Trophoblast cell (in vitro differentiated cells and primary cell): ENCODE results near the gene PRKAG1.

Source experiments
- DNase-seq, 2 donors: peaks; one replicate each; pipeline ENCODE4 v3.0.0-alpha.2; 2016
- H2AFZ ChIP-seq: 2 replicates; pipeline ENCODE4 v1.6.1; 2013; ENCODE audit warnings: low read length, moderate library complexity, mild to moderate bottlenecking; ENCODE audit not compliant: insufficient read depth, poor library complexity
- H2AK5ac ChIP-seq: 2 replicates; pipeline ENCODE4 v1.6.1; 2013; ENCODE audit warnings: mild to moderate bottlenecking, low read length
- H2BK120ac ChIP-seq: 2 replicates; pipeline ENCODE4 v1.6.1; 2013; ENCODE audit warnings: low read length, mild to moderate bottlenecking, moderate library complexity; ENCODE audit not compliant: insufficient read depth, poor library complexity
- H2BK12ac ChIP-seq: 2 replicates; pipeline ENCODE4 v1.6.1; 2013; ENCODE audit warnings: mild to moderate bottlenecking, low read length, moderate library complexity
- H2BK5ac ChIP-seq: 2 replicates; pipeline ENCODE4 v1.6.1; 2013; ENCODE audit warnings: low read length, low read depth, moderate library complexity, mild to moderate bottlenecking; ENCODE audit not compliant: poor library complexity
- H3K14ac ChIP-seq: 2 replicates; pipeline ENCODE4 v1.6.1; 2013; ENCODE audit warnings: mild to moderate bottlenecking, low read length
- H3K18ac ChIP-seq: 2 replicates; pipeline ENCODE4 v1.6.1; 2013; ENCODE audit warnings: mild to moderate bottlenecking, low read length
- H3K23ac ChIP-seq: 2 replicates; pipeline ENCODE4 v1.6.1; 2013; ENCODE audit warnings: low read length
- H3K27ac ChIP-seq: 2 replicates; pipeline ENCODE4 v1.5.1; 2013; ENCODE audit warnings: low read depth, mild to moderate bottlenecking, inconsistent platforms, low read length, moderate library complexity
- H3K27me3 ChIP-seq: 2 replicates; pipeline ENCODE4 v1.6.1; 2013; ENCODE audit warnings: inconsistent platforms, mild to moderate bottlenecking, low read length, moderate library complexity; ENCODE audit not compliant: insufficient read depth
- H3K36me3 ChIP-seq, 2 experiments: 1 replicate in 1 of 2; 2 replicates in 1 of 2; pipeline ENCODE4 v1.6.1; 2013; ENCODE audit warnings: low read length in 2 of 2, mild to moderate bottlenecking in 2 of 2, moderate library complexity in 1 of 2; ENCODE audit not compliant: insufficient read depth in 2 of 2, control insufficient read depth in 1 of 2
- H3K4ac ChIP-seq: 2 replicates; pipeline ENCODE4 v1.6.1; 2013; ENCODE audit warnings: low read depth, mild to moderate bottlenecking, low read length, moderate library complexity
- H3K4me1 ChIP-seq, 2 experiments: 1 replicate in 1 of 2; 2 replicates in 1 of 2; pipeline ENCODE4 v1.6.1; 2013; ENCODE audit warnings: low read length in 2 of 2, mild to moderate bottlenecking in 2 of 2, moderate library complexity in 1 of 2; ENCODE audit not compliant: insufficient read depth in 2 of 2, control insufficient read depth in 1 of 2
- H3K4me2 ChIP-seq: 2 replicates; pipeline ENCODE4 v1.6.1; 2013; ENCODE audit warnings: inconsistent platforms, mild to moderate bottlenecking, low read length, moderate library complexity
- H3K4me3 ChIP-seq: 2 replicates; pipeline ENCODE4 v1.5.1; 2013; ENCODE audit warnings: mild to moderate bottlenecking, low read depth, low read length, inconsistent platforms
- H3K79me1 ChIP-seq: one replicate; pipeline ENCODE4 v1.6.1; 2013; ENCODE audit warnings: low read length
- H3K79me2 ChIP-seq: 2 replicates; pipeline ENCODE4 v1.6.1; 2013; ENCODE audit warnings: low read length, mild to moderate bottlenecking; ENCODE audit not compliant: control insufficient read depth, insufficient read depth, poor library complexity
- H3K9ac ChIP-seq: 2 replicates; pipeline ENCODE4 v1.6.1; 2013; ENCODE audit warnings: mild to moderate bottlenecking, low read length
- H3K9me3 ChIP-seq: 2 replicates; pipeline ENCODE4 v1.6.1; 2013; ENCODE audit warnings: low read depth, mild to moderate bottlenecking, control low read depth, inconsistent platforms, low read length; ENCODE audit not compliant: insufficient read depth
- H4K12ac ChIP-seq: 2 replicates; pipeline ENCODE4 v1.6.1; 2013; ENCODE audit warnings: low read depth, mild to moderate bottlenecking, low read length, moderate library complexity
- H4K8ac ChIP-seq: 2 replicates; pipeline ENCODE4 v1.6.1; 2013; ENCODE audit warnings: low read depth, mild to moderate bottlenecking, low read length, moderate library complexity
- H4K91ac ChIP-seq: one replicate; pipeline ENCODE4 v1.6.1; 2013; ENCODE audit warnings: low read depth, mild to moderate bottlenecking, low read length, moderate library complexity
- WGBS: extraction: QIAGEN DNeasy Blood & Tissue Kit; methylation state at CpG from one replicate; pipeline ENCODE4 v1.1.7; 2013; ENCODE audit warnings: missing lambda C conversion rate; ENCODE audit not compliant: insufficient read length, insufficient coverage; ENCODE audit errors: extremely low coverage; 5-methylcytosine and 5-hydroxymethylcytosine counted together

The PRKAG1 gene

GRCh38 chr12:48961801-48962200 is 56.8 kb downstream of the PRKAG1 start:
- no peak overlapping the region for H2BK12ac ChIP-seq
- H2BK120ac ChIP-seq = no peak overlapping the region
- no peaks in the 10 kb centered on the region for H3K36me3 ChIP-seq
- H3K18ac ChIP-seq = no peak overlapping the region
- H4K12ac ChIP-seq = no peak overlapping the region
- no peak overlapping the region for H3K27ac ChIP-seq
- no peaks in the 10 kb centered on the region for H3K9me3 ChIP-seq
- H4K8ac ChIP-seq = no peak overlapping the region
- DNase-seq = no peak
- no peak overlapping the region for H3K4me2 ChIP-seq
- H2AFZ ChIP-seq = no peak overlapping the region
- no peak overlapping the region for H2BK5ac ChIP-seq
- H4K91ac ChIP-seq = no peak overlapping the region
- peaks cover 3% of the 10 kb centered on the region in 2 experiments for H3K4me1 ChIP-seq
- H3K27me3 ChIP-seq = no peaks in the 10 kb centered on the region
- H3K9ac ChIP-seq = no peak overlapping the region
- H3K4ac ChIP-seq = no peak overlapping the region
- H3K4me3 ChIP-seq = no peak overlapping the region
- H3K14ac ChIP-seq = no peak overlapping the region
- no peak overlapping the region for H2AK5ac ChIP-seq
- peaks cover 6% of the 10 kb centered on the region for H3K79me1 ChIP-seq
- no peak overlapping the region for H3K23ac ChIP-seq
- H3K79me2 ChIP-seq = peaks cover 4% of the 10 kb centered on the region

GRCh38 chr12:48961331-48961730 is 57.2 kb downstream of the PRKAG1 start:
- Histone ChIP-seq H3K79me1 (peaks cover 9% of the 10 kb centered on the region), H3K9me3 (no peaks in the 10 kb centered on the region), H3K4me1 (peaks cover 3% of the 10 kb centered on the region in 2 experiments), H3K14ac (no peak overlapping the region), H2BK5ac (no peak overlapping the region), H2BK12ac (no peak overlapping the region), H3K27ac (no peak overlapping the region), H2BK120ac (no peak overlapping the region), H3K18ac (no peak overlapping the region), H3K4ac (no peak overlapping the region), H3K79me2 (peaks cover 7% of the 10 kb centered on the region), H4K8ac (no peak overlapping the region), H2AFZ (no peak overlapping the region), H4K91ac (no peak overlapping the region), H3K4me2 (no peak overlapping the region), H2AK5ac (no peak overlapping the region), H3K9ac (peak overlapping the region; percentile 42), H3K36me3 (no peaks in the 10 kb centered on the region), H4K12ac (no peak overlapping the region), H3K4me3 (no peak overlapping the region), H3K23ac (no peak overlapping the region), H3K27me3 (no peaks in the 10 kb centered on the region)
- DNase-seq = no peak
- WGBS = no CpG with 5 or more reads among the region's 4 CpGs

- Histone ChIP-seq H2AFZ (no peak overlapping the region), H3K4me1 (peaks cover 4 to 7% of the 10 kb centered on the region in 2 experiments), H4K12ac (no peak overlapping the region), H3K4ac (no peak overlapping the region), H3K27ac (no peak overlapping the region), H3K79me2 (peaks cover 10% of the 10 kb centered on the region), H3K9ac (no peak overlapping the region), H4K91ac (no peak overlapping the region), H3K4me3 (no peak overlapping the region), H3K27me3 (no peaks in the 10 kb centered on the region), H2BK12ac (no peak overlapping the region), H3K14ac (no peak overlapping the region), H4K8ac (no peak overlapping the region), H3K79me1 (peaks cover 9% of the 10 kb centered on the region), H2AK5ac (no peak overlapping the region), H3K36me3 (no peaks in the 10 kb centered on the region), H3K23ac (no peak overlapping the region), H2BK120ac (no peak overlapping the region), H3K4me2 (no peak overlapping the region), H3K9me3 (no peaks in the 10 kb centered on the region), H3K18ac (no peak overlapping the region), H2BK5ac (no peak overlapping the region)
- no peak for DNase-seq
- no CpG with 5 or more reads among the region's 3 CpGs for WGBS
Observed at GRCh38 chr12:48960834-48961233, 57.7 kb downstream of the PRKAG1 start.

GRCh38 chr12:48958049-48958388 is 60.6 kb downstream of the PRKAG1 start:
- Histone ChIP-seq H3K27ac (no peak overlapping the region), H2BK5ac (no peak overlapping the region), H3K4me2 (peak overlapping the region; percentile 98), H4K91ac (no peak overlapping the region), H4K12ac (no peak overlapping the region), H3K4me3 (no peak overlapping the region), H3K79me2 (peaks cover 14% of the 10 kb centered on the region), H2AK5ac (no peak overlapping the region), H2BK12ac (no peak overlapping the region), H3K4me1 (peaks cover 5 to 8% of the 10 kb centered on the region in 2 experiments), H3K23ac (no peak overlapping the region), H3K36me3 (peaks cover 2 to 7% of the 10 kb centered on the region in 2 experiments), H4K8ac (peak overlapping the region; percentile 93), H3K4ac (no peak overlapping the region), H2BK120ac (no peak overlapping the region), H3K14ac (no peak overlapping the region), H2AFZ (no peak overlapping the region), H3K79me1 (peaks cover 9% of the 10 kb centered on the region), H3K18ac (no peak overlapping the region), H3K9me3 (no peaks in the 10 kb centered on the region), H3K9ac (no peak overlapping the region), H3K27me3 (no peaks in the 10 kb centered on the region)
- DNase-seq = no peak
- WGBS = no CpG with 5 or more reads among the region's 3 CpGs
